Measurements from ENCODE around the gene GNAS.

Gene GNAS

DNA sequence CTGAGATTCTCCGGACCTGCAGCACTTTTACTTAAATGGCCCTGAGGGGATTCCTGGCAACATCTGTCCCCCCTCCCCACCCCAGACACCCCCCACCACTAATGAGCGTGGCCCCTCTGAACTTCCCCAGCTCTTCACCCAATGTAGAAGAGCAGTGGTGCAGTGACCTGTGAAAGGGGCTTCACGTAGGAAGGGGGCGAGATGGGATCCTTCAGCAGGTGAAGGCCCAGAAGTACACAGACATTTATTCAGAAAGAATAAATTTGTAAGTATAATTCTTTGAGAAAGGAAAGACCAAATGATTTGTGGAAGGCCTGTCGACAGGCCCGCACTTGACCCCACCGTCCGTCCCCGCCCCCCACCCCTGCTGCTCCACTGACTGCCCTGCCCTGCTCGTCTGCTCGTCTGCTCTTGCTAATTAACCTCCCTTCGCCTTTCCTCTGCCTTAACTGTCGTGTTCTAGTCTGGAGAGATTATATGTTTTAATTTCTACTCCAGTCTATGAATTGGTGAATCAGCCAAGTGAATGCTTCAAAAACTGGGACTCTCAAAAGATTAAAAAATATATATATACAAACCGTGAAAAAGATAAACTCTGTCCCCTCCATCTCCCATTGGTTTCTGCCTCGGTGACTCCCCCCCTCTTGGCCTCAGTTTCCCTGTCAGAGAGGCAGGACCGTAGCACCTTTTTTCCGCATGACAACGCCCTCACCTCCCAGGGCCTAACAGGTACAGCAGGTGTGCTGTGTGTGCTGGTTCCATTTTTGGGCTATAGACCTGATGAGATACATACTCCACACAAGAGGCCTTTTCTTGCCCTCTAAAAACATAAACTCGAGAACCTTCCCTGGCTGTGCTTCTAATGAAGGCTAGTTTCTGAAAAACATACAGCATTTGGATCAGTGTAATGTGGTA is 49.2 kb downstream of the GNAS start:
- DNase-seq: no peak

- no peak for DNase-seq
Observed at GRCh38 chr20:58903614-58904013, 51.1 kb downstream of the GNAS start.

GRCh38 chr20:58905236-58905635 is 52.7 kb downstream of the GNAS start:
- no peak for DNase-seq

DNA sequence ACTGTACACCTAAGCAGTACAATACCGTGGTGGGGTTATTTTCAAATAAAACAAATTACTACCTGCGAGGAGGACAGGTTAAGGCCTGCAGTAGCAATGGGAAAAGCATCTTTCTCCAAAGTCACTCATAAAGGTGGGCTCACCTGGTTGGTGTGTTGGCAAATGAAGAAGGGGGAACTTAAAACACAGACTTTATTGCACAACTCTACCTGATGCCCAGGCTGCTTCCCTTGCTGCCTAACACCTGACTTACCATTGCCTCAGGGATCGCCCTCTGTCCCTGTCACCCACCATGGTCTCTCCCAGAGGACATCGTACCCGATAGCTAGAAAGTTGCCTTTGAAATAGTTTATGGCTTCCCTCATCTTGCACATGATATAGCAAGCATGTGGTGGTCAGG is 53.6 kb downstream of the GNAS start:
- no peak for DNase-seq

GRCh38 chr20:58906894-58907293 is 54.4 kb downstream of the GNAS start:
- no peak for DNase-seq

DNA sequence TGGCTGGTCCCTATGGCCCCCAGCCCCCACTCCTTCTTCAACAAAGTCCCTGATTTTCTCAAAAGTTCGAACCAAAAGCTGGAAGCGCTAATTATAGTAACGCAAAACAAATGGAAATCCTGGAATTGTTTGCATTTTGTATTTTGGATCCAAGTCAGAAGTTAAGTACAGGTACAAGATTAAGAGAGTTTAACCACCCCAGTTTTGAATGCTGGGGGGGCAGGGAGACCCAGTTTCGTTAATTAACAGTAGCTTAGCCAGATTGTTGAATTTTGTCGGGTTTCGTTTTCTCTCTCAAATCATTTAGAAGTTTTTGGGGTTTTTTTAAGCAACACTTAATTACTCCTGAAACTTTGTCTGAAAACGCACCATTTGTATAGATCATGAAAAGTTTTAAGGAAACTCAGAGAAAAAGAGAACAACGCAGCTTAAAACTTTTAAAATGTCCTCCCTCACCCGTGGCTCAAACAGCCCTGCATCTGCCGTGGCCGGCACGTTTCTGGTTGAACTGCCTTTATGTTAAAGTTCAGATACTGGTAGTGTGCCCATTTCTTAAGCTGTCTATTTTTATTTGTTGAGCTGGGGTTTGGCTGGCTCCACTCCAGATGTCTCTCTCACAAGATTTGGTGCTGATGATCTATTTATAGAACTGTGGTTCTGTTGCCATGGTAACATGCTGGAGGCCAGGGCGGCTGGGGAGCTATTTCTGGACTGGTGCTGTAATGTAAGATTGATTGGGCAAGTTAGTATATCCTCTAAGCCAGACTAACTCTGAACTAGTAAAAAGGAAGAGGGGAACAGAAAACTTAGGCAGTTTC is 55.0 kb downstream of the GNAS start:
- peak; percentile 36 for DNase-seq

DNA sequence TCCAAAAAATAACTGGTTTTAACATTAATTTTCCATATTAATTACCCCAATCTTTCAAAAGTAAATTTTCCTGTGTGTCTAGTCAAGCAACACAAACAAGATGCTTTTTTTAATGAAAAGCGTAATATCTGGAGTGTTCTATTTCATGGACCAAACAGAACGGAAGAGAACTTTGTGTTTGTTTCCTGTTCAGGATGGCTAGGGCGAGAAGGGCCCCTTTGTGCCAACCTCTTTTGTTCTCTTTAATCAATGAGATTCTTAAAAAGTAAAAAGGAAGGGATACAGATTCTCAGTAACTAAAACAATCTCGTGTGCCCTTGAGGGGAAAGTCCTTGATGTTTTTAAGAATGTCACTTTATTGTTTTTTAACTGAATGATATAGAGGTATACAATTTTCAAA is 55.7 kb downstream of the GNAS start:
- DNase-seq: no peak

- DNase-seq: no peak
Observed at GRCh38 chr20:58908941-58909340, 56.4 kb downstream of the GNAS start.

GRCh38 chr20:58909585-58909984 is 57.1 kb downstream of the GNAS start:
- DNase-seq: no peak

DNA sequence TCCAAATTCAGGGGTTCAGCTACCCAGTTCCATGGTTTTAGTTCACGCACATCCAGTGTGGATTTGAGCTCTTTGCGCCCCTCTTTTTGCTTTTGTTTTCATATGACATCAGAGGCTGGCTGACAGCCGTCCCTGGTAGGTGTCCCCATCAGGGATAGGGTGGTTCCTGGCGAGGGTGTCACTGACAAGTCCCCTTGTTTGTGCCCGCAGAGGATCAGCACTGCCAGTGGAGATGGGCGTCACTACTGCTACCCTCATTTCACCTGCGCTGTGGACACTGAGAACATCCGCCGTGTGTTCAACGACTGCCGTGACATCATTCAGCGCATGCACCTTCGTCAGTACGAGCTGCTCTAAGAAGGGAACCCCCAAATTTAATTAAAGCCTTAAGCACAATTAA is 58.0 kb downstream of the GNAS start:
- DNase-seq: no peak

GRCh38 chr20:58911309-58911708 is 58.8 kb downstream of the GNAS start:
- no peak for DNase-seq

DNA sequence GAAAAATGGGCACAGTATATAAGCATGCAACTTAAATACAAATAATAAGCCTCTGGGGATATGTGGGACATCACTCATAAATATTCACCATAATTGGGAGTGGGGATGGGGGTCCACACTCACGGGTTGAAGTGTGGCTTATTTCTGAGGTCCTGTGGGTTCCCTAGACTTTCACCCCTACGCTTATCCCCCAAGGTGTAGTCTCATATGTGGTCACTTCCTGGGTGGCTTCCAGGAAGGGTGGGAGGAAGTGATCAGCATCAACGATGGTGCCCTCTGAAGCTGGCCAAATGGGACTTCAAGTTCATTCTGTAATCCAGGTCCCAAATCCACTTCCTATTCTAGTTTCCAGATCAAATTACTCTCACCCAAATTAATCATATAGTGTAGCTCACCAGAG is 59.5 kb downstream of the GNAS start:
- DNase-seq: no peak

DNA sequence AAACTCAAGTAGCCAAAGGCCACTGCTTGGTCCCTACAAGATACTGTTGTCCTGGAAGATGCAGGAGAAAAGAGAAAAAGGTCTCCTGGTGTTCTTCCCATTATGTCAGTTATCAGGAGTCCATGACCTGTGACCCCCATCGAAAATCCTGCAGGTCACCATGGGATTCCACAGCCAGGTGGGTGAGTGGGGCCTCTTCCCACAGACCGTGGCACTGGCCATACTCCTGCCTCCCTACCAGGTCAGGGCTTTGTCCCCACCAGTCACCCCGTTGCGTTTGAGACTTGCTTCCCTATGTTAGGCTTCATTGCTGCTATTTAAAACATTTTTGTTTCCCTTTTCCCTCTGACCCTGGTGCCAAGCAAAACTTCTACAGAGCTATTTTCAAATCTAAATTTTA is 60.6 kb downstream of the GNAS start:
- no peak for DNase-seq

DNA sequence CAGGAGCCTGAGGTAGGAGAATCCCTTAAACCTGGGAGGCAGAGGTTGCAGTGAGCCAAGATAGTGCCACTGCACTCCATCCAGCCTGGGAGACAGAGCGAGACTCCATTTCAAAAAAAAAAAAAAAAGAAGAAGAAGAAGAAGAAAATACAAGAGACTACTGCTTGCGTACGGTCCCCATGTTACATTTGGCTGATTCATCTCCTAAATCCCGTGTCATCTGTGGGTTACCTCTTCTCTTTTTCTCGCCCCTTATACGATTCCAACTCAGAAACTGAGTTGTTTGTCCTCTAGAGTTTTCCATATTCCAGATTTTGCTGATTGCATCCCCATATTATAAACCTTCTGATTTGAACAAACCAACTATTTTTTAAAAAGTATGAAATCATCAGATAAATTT is 66.1 kb downstream of the GNAS start:
- DNase-seq: no peak

- no peak for DNase-seq
Observed at GRCh38 chr20:58921564-58921963, 69.0 kb downstream of the GNAS start.

- DNase-seq: no peak
Observed at GRCh38 chr20:58922036-58922435, 69.5 kb downstream of the GNAS start.

DNA sequence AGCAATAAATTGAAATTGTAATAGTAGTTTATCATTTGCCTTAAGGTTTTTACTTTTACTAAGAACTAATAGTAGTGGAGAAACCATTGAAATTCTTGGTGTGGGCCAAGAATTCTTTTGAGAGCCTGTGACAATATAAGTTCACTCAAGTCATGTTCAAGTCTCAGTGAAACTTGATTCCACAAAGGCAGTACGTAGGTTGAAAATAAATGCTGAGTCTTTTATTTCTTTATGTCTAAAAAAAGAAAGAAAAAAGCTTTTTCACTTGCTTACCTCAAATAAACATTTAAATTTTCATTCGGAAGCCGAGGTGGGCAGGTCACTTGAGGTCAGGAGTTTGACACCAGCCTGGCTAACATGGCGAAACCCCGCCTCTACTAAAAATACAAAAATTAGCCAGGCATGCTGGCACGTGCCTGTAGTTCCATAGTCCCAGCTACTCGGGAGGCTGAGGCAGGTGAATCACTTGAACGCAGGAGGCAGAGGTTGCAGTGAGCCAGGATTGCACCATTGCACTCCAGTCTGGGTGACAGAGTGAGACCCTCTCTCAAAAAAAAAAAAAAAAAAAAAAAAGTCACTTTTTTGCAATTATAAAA is 70.7 kb downstream of the GNAS start:
- no peak for DNase-seq

DNA sequence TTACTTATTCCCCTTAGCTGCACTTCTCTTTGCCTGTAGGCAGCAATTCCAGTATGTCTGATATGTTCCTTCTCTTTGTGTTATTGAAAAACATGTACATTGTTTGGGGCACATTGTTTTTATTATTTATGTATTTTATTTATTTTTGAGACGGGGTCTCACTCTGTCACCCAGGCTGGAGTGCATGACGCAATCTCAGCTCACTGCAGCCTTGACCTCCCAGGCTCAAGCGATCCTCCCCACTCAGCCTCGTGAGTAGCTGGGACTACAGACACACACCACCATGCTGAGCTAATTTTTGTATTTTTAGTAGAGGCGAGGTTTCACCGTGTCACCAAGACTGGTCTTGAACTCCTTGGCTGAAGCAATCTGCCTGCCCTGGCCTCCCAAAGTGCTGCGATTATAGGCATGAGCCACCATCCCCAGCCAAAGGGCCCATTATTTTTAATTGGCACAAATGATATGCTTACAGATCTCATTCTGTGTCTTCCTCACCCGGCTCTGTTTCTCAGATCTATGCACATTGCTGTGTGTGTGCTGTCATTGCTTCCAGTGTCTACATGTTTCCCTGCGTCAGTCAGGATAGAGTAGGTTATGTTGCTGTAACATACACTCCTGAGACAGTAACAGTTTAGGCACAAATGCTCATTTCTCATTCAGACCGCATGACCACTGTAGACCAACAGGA is 74.4 kb downstream of the GNAS start:
- no peak for DNase-seq

GRCh38 chr20:58927490-58928061 is 75.1 kb downstream of the GNAS start:
- DNase-seq: no peak

DNA sequence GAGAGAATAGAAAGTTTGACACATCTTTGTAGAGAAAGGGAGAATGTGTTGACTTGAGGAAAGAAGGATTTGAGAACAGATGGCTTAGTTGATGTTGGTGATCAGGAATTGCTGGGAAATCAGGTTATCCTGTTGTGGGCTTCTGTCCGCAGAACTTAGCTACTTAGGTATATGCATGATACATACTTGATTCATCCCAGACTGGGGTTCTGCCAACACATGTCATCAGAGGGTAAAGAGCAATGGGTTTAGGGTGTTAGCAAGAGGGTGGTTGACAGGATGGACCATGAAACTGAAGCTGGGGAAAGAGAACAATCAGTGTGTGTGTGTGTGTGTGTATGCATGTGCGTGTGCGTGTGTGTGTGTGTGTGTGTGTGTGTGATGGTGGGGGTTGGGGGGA is 78.0 kb downstream of the GNAS start:
- DNase-seq: no peak

GRCh38 chr20:58932170-58932569 is 79.7 kb downstream of the GNAS start:
- DNase-seq: no peak

GRCh38 chr20:58938078-58938477 is 85.6 kb downstream of the GNAS start:
- DNase-seq: no peak

GRCh38 chr20:58938541-58938940 is 86.0 kb downstream of the GNAS start:
- DNase-seq: no peak
